GM21360 (cell line): ENCODE data around the gene KDM5B.
"Not testable (repeated sequence)": the region's sequence is repeated elsewhere in the genome, so short reads cannot be mapped to it uniquely, and the experiment has no call there.

Experiments
- ATAC-seq: cut with Tn5 transposase; IDR thresholded peaks from one replicate; pipeline ENCODE4 v1.9.1; 2021; ENCODE audit warnings: mild to moderate bottlenecking, moderate library complexity; ENCODE audit not compliant: unreplicated experiment

Gene KDM5B

DNA sequence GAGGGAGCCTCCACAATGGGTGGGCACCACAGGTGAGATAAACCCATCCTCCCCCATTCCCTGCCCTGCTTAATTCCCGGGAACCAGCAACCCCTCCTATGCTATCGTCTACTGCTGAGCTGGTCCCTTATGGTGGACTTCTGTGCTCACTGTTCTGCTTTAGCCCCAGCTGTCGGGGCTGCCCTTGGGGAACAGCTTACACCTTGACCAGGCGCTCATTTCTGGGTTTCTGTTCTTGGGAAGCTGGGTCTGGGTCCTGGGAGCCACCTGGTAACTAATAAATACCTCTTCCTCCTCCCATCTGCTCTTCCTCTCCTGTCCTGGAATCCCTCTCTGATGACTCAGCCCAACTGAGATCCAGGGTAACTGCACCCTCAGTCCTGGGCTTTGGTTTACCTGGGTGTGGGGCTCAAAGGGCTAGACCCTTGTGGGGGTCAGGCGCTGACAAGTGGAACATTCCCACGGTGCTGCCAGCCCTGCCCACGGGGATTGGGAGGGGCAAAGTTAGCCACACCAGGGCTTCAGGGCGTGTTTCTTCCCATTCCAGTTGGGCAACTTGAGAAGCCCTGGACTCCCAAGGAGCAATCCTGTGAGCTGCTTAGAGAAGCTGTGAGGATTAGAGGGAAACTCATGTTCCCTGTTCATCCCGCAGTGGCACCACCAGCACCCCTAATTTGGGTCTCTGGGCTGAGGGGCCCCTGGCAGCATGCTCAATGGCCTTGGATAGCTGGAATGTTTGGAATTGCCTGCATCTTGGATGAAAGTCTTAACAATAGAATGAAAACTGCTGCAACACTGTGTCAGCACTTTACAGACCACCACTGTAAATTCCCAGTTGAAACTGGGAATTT, 4.2 kb upstream of the KDM5B start:
- no peak for ATAC-seq

DNA sequence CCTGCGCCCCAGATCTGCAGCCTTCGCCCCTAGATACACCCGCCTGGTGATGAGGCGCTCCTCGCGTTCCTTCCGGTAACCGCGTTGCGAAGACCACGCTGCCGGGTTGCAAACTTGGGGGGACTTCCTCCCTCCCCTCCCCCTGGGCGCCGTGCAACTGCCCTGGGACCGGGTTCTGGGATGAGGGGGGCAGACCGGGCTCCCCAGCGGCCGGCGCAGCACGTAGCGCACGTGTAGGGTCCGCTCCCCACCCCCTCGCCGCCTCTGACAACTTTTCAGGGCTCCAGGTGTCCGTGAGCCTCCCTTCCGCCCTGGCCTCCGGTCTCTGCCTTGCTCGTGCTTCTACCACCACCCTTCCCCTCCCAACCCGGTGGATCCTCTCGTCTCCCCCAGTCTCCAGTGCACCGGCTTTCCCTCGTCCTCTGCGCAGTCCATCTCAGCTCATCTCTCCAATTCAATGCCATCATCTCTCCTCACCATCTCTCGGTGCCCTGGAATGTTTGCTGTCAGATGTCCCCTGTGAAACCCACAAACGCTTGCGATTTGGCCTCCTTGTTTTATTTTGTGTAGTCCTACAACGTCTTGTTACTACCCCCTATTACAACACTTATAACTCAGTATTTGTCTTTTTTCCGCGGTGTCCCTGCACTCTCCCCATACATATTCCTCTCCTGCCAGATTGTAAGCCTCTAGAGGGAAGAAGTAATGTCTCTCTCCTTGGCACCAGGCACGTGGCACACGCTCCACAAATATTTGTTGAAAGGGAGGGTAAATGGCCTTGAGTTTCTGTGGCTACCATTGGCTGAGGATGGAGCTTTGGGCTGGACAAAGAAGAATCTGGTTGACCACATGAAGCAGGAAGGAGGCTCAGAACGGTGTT, 3.3 kb upstream of the KDM5B start:
- no peak for ATAC-seq

DNA sequence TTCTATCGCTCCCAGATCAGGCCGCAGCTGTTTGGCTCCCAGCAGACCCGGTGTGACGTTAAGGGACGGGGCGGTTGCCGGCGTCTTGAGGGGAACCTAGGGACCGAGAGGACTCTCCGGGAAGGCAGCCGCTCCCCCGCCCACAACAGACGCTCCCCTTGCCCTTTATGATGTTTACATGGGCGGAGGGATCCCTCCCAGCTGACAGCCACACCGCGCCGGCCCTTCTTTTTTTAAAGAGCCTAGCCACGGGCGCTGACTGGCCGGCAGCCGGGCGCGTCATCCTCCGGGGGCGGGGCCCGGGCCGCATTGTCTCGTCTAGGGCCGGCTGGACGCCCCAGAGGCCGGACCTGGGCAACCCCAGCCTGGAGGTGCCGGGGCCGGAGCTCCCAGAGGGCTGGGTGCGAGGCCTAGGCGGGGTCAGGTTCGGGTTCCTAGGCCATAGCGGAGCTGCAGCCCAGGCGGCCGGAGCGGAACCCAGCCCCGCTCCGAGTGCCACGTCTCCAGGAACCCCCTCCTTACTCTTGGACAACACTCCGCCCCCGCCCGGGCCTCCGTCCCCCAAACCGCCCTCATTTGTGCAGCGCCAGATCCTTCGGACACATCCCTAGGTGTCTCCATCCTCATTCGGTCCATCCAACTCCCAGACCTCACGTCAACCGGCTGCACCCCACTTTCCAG, 2.5 kb upstream of the KDM5B start, which contains the start of gene PCAT6:
Gene PCAT6, plus strand, starts transcription at position 340 of the 681 bp plus-strand sequence.
- ATAC-seq = peak; percentile 69

DNA sequence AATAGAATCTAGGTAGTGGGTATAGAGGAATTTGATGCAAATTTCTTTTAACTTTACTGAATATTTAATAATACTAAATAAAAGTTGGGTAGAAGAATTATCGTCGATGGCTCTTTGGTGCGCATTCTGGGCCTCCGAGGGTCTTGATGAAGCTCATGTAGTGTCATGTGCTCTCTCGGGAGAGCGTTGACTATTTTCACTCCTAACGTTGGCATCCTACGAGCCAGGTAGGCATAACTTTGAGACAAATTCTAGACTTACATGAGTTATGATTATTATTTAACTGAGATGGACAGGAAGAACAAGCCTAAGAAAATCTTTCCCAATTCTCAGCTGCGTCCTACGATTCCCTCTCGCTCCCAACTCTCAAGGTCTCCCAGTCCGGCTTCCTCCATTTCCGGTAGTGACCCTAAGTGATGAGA, 2.0 kb upstream of the KDM5B start:
- ATAC-seq = no peak

DNA sequence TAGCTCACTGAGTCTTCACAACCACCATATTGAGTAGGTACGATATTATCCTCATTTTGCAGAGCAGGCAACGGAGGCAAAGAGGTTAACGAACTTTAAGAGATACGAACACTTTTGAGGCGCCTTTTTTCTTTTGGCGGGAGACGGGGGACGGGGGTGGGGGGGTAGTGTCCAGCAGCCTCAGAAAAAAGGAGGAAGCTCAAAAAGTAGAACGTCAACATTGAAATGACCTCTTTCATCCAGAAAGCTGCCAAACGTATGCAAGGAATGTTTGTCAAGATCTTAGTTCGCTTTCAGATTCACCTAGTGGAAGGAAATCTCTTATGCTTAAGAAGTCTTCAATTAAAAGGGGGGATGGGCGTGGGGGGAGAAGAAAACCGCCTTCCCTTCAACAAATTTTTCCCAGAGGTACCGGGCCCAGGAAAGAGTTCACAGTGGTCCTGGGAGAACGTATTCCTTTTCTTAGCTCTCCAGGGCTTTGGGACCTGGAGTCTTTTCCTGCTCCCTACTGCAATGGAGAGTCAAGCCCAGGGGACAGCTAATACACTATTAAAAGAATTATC, 1.5 kb upstream of the KDM5B start:
- no peak for ATAC-seq

DNA sequence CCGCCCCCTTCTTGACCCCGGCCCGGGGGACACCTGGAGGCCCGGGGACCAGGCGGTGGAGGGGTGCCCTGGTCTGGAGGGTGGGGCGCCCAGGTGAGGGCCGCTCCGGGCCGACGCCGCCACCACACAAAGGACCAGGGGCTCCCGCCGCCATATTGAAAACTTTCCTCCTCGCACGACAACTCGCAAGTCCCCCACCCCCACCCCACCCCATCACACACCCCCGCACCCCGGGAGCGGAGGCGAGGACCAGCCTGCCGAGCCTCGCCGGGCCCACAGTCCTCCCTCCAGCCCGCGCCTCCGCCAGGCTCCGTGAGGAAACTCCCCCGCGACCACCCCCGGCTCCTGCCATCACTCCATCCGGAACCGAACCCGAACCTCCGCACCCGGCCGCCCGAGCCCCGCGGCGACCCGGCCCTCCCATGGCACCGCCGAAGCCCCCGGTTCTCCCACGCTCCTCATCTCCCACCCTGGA, 733 bp downstream of the KDM5B start:
- no peak for ATAC-seq

DNA sequence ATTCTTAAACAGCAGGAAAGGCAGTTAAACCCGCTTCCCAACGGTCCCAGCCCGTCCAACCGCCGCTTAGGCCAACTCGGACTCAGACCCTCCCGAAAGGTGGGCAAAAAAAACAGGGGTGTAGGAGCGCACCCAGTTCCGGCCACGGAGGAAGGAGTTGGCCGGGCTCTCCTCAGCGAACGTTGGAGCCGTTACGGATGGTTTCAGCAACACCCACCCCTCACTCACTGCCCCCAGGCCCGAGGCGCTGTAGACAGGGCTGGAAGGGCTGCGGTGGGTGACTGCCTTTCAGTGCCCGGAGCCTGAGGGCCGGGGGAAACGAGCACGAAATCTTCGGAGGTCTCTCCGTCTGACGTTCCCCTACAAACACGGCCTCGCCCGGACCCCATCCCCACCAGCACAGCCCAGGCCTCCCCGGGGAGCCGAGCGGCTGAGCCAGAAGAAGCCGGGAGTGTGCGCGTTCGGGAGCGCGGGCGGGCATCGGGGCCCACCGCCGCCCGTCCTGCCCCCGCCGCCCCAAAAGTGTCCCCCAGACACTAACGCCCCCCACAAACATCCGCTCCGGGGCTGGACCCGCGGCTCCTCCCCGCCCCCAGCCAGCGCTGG, 1.3 kb downstream of the KDM5B start:
- ATAC-seq = no peak

DNA sequence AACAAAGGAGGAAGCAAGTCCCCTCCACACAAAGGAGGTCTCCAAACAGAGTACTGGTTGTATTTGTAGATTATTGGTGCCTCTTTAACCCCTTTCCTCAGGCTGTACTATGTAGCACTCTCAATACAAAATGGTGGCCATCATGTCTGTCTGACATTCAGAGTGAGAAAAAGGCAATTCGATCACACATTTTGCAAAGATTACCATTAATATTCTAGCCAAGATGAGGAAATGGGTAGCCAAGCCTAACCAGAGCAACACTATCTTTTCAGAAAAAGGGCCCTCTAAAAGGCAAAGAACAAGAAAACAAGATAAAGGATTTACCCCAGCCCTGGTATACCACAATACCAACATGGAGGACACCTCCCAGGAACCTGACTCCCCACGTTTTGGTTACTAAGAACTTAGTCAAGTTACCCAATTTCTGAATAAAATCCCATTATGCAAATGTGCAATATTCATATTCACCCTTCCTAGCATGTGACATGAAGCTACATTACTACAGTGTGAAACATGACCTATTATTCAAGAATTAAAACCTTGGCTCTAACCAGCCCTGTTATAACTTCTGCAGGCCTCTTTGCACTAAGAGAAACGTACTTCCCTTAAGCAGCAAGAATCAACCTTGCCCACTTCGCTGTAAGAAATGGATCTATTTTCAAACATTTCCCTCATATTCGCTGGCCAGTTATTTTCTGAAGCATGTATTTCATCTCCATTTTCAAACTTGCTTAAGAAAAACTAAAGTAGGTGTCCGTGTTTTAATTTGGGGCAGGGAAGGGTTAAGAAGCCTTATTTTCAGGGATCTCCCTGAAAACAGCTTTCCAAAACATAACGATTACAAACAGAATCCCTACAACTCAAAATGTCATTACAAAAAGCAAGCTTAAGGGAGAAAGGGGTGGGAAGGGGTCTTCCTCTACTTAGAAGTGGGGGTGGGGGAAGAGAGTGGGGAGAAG, 2.1 kb downstream of the KDM5B start:
- no peak for ATAC-seq

DNA sequence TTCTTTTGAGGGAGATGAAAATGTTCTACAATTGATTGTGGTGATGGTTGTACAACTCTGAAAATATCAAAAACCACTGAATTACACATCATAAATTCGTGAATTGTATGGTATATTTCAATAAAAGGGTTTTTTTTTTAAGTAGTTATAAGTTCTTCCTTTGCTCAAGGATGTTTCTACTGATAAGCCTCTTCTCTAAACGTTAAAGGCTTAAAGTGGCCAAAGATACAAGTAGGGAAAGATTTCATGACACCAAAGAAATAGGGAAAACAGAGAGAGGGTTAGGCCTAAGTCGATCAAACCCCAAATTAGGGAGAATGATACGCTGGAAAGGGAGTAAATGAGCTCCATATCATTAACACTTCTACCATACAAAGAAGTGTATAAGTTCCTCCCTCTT, 4.1 kb downstream of the KDM5B start:
- no peak for ATAC-seq

DNA sequence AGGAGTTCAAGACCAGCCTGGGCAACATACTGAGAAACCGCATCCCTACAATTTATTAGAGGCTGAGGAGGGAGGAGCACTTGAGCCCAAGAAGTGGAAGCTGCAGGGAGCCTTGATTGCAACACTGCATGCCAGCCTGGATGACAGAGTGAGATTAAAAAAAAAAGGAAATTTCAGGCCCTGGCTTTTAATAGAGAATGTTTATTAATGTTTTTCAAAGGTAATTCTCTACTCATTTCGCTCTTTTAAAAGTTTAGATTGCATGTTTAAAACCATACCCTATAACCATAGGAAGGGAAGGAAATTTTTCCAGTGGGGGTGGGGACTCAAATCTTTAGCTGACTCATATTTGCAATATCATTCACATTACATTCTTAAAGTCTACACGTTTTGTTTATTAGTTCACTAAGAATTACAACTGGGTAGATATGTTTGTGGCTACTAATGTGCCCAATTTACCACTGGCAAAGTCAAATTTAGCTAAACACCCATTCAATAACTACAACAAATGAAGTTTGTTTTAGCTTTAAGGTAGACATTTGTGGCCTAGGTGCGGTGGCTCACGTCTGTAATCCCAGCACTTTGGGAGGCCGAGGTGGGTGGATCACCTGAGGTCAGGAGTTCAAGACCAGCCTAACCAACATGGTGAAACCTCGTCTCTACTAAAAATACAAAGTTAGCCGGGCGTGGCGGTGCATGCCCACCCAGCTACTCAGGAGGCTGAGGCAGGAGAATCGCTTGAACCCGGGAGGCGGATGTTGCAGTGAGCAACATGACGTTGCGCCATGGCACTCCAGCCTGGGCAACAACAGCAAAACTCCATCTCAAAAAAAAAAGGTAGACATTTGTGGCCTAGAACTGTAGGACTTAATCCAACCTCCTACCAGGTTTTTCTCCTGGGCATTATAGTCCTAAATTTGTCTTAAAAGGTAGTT, 5.0 kb downstream of the KDM5B start:
- no peak for ATAC-seq

DNA sequence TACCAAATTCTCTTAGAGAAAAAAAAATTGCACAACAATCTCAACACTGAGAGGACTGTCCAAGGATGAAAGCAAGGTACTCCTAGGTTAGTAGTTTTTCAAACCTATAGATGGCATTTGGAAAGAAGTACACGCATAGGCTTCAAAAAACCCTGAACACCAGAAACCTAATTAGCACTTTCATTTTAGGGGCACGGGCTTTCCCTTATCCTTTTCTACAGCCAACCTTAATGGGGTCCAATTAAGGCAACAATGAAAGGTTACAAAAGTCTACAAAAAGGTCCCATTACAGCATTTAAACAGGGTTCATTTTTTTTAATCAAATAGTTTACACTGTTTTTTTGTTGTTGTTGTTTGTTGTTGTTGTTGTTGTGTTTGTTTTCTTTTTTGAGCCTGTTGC, 6.2 kb downstream of the KDM5B start:
- no peak for ATAC-seq

DNA sequence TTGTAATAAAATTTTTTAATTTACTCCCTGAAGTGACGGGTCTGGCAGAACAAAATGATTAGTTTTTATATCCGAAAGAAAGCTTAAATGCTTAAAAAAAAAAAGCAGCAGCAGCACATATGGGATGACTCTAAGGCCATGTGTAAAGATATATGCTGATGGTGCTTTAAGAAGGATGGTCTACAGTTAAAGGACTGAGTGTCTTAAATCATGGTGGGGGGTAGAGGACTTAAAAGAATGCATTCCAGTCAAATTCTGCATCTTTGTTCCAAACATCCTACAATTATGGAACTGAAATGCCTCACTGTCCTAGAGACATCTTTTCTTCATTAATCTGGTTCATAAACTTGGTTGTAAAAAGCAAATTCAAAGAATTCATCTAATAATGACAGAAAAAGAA, 7.0 kb downstream of the KDM5B start:
- ATAC-seq = no peak

DNA sequence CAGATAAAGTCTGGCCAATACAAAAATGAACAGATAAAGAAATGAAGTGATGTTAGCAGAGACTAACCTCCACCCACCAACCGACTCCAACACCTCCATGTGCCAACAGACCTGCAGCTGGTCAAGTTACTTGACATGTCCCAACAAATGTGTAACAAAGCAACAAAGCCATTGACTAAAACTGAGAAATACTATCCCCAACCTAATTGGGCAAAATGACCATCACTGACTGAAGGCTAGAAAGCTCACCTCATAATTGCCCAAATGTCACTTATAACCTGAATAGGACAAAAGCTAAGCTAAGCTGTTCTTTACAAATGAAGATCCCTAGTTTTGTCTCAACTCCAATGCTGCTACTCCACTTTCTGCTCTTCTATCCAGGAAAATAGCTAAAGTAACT, 7.5 kb downstream of the KDM5B start:
- ATAC-seq = no peak

DNA sequence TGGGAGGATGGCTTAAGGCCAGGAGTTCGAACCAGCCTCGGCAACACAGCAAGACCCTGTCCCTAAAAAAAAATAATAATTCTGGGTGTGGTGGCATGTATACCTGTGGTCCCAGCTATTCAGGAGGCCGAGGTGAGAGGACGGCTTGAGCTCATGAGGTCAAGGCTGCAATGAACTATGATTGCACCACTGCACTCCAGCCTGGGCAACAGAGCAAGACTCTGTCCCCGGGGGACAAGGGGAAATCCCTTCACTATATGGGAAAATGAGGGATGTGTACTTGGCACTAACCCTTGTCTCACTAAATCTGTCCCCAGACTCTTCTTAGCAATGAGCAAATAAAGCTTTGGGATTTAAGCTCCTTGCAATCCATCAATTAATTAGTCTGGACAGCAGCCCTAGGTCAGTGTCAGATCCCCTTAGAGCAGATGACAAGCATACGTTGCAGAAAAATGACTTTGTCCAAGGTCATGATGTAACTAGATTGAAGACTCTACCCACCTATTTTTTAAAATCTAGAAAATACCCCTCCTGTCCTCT, 9.4 kb downstream of the KDM5B start:
- ATAC-seq = no peak

DNA sequence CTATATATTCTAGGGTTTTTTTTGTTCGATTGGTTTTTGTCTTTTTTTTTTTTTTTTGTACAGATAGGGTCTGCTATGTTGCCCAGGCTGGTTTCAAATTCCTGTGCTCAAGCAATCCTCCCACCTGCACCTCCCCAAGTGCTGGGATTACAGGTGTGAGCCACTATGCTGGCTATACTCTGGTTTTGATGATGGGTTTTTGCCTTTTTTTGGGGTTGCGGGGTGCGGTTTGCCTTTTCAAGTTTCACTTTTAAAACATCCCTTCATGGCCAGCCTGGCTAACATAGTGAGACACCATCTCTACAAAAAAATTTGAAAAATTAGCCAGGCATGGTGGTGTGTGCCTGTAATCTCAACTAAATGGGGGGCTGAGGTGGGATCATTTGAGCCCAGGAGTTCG, 10.0 kb downstream of the KDM5B start:
- no peak for ATAC-seq

DNA sequence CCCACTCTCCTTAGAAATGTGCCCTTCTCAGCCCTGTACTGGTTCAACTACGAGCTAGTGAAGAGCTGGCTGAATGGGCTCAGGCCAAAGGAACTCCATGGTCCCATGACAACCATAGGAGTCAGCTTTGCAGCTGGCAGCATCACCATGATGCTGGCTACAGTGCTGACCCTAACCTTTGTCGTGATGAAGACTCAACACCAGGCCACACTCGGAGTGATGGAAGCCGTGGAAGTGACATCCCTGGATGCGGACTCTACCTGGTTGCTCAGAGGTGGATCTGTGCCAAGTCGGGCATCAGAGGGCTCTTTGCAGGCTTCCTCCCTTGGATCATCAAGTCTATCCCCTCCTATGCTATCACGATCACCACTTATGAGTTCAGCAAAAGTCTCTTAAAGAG, 11.6 kb downstream of the KDM5B start:
- ATAC-seq = no peak

DNA sequence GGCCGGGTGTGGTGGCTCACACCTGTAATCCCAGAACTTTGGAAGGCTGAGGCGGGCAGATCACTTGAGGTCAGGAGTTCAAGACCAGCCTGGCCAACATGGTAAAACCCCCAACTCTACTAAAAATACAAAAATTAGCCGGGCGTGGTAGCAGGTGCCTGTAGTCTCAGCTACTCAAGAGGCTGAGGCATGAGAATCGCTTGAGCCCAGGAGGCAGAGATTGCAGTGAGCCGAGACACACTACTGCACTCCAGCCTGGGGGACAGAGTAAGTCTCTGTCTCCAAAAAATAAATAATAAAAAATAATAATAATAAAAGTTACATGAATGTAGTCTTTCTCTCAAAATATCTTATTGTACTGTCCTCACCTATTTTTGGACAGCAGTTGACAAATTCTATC, 13.3 kb downstream of the KDM5B start:
- ATAC-seq = not testable (repeated sequence)
